ENCODE data around the gene SYT17.
"Not testable (repeated sequence)": the region's sequence is repeated elsewhere in the genome, so short reads cannot be mapped to it uniquely, and the experiment has no call there.

Gene SYT17

DNA sequence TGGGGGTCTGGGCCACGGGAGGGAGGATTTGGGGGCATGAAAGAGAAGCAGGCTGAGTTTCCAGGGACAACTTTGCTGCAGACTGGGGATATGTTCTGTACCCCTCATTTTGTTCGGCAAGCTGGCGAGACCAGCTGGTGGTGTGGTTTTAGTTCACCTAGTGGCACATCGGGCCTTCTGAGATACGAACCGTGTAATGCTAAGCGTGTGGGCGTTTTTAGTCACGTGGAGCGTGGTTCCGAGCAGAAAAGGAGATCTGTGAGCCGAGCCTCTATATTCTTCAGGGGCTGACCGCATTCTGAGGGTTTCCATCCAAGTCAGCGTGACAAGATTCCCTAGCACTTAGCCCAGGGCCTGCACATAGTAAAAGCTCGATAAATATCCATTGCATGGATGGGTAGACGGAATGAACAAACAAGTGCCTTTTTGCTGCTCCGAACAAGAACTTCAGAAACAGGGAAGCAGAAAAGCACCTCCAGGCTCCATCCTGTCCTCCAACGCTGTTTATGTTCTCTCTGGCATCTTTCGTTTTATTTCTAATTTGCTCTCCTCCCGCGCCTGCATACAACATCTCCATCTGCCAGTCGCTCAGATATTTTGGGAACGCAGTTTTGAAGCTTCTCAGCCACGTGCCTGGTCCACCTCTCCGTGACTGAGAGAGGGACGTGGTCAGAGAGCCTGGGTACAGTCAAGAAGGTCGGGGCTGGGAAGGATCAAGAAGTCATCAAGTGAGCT, 5.8 kb downstream of the SYT17 start:
- no peak for DNase-seq (ENCODE audit: low read depth)

DNA sequence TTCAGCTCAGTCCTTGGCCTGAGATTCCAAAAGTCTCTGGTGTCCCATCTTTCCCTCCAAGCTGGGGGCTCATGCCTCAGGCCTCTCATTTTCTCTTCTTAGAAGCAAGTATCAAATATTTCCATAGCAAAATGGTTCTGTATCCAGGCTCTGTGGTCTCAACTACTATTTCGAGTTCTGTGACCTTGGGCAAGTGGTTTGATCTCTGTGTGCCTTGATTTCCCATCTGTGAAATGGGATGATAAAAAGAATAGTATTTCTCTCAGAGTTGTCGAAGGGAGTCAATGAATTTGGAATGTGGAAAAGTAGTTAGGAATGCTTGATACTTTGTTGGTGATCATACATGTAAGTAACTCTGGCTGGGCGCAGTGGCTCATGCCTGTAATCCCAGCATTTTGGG, 6.4 kb downstream of the SYT17 start:
- DNase-seq (ENCODE audit: low read depth) = no peak

DNA sequence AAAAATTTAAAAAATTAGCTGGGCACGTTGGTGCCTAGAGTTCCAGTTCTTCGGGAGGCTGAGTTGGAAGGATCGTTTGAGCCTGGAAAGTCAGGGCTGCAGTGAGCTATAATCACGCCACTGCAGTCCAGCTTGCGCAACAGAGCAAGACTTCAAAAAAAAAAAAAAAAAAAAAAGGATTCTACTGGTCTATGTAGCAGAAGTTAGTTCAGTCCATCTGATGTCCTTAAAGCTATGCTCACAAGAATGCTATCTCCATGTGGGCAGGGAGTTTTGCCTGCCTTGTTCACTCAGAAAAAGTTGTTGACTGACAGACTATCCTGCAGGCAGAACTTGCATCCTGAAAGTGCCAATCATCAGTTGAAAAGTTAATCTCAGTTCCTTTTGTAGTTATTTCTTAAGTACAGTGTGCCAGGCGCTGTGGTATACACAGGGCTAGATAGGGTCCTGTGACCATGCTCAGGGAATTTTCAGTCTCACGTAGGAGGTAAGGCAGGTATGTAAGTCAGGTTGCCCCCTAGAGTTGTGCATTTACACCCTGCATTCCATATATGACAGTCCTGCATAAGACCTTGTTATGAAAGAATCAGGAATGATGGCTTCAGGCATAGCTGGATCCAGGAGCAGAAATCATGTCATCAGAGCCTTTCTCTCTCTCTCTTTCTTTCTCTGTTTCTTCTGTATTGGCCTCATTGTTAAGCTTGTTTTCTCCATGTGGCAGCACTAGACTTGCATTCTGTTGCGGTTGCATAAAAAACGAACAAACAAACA, 7.6 kb downstream of the SYT17 start:
- DNase-seq (ENCODE audit: low read depth) = no peak

DNA sequence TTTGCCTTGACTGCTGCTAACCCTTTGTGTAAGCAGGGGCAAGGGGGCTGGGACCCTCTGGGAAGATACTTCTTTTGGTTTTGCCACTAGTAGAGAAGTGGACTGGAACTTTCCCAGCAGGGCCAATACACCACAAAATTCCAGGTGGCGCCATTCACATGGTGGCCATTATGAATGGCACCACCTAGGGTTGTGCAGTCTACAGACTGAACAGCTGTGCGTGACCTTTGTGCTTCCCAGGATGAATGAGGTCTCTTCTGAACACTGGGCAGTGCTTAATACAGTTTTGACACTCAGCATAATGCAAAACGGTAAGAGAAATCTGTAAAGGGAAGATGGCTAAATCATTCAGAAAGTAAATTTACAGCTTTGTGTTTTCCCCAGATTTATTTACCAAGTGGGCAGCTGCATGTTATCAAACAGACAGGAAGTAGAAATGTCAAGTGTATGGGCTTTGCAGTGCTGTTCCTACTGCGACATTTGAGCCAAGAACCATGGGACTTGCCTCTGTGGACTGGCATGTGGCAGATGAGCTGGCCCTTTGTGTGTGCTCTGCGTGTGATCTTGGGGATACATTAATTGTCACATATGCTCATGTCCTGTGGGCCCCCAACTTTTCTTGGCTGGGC, 9.2 kb downstream of the SYT17 start:
- DNase-seq (ENCODE audit: low read depth) = no peak

DNA sequence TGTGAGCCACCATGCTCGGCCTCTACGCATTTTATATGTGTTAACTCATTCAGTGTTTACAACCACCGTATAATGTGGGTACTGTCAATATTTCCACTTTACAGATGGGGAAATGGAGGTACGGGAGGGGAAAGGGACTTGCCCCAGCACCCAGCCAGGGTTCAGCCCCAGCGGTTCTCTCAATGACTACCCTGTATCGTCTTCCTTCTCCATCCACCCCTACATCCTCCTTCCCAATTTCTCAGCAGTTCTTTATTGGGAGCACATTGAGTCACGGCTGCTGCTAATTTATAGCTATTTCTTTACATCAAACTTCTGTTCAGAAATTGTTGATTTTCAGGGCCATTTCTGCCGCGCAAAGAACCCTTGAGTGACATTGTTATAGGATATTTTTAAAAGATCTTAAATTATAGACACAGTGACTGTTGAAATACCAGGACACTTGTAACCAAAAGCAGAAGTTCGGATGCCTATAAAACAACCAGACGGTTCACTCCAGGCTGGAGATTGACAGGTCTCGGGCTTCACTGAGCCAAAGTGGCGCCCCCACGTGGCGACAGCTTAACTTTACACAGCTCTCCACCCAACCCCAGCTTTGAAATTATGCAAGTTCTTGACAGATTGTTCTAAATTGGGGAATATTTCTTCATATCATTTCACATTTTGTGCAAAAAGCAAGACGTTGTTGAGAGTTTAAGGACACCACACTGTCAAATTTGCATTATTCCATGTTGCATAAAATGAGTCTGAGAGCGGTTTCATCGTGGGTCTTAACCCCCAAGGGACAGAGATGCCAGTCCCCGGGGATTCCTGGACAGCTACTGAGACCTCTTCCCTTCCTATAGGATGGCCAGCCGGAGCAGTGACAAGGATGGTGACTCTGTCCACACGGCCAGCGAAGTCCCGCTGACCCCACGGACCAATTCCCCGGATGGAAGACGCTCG, 11.8 kb downstream of the SYT17 start:
- no peak for DNase-seq (ENCODE audit: low read depth)

DNA sequence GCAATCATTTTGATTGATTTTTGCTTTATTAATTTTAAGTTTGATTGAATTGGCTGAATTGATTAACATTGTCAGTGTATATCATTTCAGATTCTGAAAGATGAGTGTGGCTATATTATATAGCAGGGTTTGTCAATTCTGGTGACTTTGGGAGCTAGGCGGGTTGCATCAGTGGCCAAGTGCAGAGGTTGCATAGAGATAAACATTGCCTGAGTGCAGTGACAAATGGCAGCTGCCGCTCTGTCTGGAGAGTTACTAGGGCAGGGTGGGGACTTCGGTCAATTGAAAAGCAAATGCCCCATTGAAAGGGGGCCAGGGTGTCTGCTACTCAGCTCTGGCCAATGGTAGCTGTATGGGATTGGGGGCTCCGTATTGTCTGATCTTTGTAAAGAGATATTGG, 12.7 kb downstream of the SYT17 start:
- no peak for DNase-seq (ENCODE audit: low read depth)

DNA sequence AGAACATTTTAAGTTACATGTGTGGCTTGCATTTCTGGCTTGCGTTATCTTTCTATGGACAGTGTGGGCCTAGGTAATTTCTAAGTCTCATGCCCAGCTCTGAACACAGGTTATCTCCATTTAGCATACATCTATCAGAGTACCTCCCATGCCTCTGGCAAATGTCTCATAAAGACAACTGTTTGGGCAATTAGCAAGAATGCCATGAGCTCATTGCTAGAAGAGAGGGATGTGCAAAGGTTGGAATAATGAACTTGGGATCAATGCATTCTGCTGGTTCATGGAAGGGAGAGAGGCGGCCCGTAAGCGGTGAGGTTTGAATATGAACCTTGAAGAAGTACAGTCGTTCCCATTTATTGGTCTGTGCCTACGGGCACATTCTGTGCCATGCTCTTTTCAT, 14.4 kb downstream of the SYT17 start:
- DNase-seq (ENCODE audit: low read depth) = no peak

DNA sequence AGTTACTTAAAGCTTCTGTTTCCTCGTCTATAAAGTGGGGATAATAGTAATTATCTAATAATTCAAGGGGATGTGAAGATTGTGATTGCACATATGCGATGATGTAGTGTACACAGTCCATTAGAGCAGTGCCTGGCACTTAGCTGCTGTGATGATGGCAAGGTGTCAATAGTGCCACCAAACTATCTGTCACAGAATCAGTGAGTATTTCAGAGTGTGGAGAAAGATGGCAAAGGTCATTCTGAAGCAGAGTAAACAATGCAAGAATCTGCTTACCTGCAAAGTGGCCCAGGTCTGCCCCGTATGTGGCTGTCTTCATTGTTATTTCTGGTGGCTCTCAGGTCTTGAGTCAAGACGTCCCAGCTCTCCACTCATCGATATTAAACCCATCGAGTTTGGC, 15.1 kb downstream of the SYT17 start:
- no peak for DNase-seq (ENCODE audit: low read depth)

DNA sequence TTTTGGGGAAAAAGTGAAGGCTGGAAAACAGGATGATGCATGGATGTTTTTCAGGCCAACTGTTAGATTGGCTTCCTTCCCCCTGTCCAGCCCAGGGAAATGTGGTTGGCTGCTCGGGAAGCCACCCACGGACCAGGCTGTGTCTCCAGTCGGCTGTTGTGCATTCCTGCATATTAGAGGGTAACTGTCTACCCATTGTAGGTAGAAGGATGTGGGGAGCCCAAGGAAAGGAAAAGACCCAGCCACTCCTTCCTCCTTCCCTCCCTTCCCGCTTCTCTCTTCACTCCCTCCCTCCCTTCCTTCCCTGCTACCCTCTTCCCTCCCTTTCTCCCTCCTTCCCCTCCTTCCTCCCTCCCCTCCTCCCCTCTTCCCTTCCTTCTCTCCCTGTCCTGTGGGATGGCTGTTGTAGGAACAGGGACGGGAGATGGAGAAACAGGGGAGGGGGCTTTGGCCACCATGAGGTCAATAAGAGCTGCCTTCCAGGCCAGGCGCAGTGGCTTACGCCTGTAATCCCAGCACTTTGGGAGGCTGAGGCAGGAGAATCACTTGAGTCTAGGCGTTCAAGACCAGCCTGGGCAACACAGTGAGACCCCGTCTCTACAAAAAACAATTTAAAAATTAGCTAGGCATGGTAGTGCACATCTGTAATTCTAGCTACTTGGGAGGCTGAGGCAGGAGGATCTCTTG, 16.9 kb downstream of the SYT17 start:
- DNase-seq (ENCODE audit: low read depth) = no peak

DNA sequence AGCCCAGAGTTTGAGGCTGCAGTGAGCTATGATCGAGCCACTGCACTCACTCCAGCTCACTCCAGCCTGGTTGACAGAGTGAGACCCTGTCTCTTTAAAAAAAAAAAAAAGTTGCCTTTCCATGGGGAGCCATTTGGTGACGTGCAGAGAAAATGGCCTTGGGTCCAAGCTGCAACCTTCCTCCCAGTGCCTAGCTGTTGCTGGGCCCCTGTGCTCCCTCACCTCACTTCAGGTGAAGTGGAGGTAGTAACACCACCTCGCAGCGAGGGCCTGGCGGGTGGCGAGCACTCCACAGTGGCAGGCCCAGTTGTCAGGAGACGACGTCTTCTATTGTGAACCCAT, 17.4 kb downstream of the SYT17 start:
- DNase-seq (ENCODE audit: low read depth) = no peak

DNA sequence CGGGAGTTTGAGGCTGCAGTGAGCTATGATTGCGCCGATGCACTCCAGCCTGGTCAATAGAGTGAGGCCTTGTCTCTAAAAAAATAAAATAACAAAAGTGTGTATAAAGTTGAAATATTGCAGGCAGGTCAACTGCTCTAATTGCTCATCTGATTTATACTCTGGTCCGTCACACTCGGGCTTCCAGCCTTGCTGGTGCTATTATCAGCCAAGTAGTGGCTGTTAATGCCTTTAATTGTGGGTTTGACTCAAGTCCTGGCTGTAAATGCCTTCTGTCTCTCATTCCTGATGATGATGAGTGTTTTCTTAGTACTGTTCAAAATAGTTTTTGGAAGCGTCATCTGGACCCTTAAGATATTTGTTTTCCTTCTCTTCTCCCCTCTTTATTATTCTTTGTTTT, 18.4 kb downstream of the SYT17 start:
- no peak for DNase-seq (ENCODE audit: low read depth)

DNA sequence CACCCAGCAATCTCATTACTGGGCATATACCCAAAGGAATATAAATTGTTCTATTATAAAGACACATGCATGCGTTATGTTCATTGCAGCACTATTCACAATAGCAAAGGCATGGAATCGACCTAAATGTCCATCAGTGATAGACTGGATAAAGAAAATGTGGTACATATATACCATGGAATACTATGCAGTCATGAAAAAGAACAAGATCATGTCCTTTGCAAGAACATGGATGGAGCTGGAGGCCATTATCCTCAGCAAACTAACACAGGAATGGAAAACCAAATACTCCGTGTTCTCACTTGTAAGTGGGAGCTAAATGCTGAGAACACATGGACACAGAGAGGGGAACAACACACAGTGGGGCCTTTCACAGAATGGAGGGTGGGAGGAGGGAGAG, 19.9 kb downstream of the SYT17 start:
- DNase-seq (ENCODE audit: low read depth) = not testable (repeated sequence)

DNA sequence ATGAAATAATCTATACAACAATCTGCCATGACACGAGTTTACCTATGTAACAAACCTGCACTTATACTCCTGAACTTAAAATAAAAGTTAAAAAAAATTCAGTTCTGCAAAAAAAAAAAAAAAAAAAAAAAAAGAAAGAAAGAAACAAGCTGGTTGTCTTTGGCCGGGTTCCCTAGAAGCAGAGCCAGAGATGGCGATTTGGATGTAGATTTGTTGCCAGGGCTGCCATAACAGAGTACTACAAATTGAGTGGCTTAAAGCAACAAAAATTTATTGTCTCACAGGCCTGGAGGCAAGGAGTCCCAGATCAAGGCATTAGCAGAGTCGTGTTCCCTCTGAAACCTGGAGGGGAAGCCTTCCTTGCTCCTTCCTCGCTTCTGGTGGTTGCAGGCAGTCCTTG, 20.4 kb downstream of the SYT17 start:
- no peak for DNase-seq (ENCODE audit: low read depth)

DNA sequence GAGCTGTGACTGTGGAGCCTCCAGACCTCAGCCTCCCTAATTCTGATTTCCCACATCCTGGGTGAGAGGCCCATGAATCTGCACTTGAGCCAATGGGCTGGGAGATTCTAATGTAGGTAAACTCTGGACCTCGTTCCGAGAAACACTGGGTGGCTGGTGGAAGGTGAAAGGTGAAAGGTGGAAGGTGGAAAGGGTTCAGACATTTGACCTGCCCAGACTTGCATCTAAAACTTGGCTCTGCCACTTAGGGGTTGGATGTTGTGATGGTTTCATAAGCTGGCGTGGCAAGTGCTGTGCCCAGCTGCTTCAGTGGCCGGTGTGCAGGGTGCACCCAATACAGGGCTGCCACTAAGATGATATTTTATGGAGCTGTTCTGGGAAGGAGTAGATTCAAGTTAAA, 24.8 kb downstream of the SYT17 start:
- DNase-seq (ENCODE audit: low read depth) = no peak

DNA sequence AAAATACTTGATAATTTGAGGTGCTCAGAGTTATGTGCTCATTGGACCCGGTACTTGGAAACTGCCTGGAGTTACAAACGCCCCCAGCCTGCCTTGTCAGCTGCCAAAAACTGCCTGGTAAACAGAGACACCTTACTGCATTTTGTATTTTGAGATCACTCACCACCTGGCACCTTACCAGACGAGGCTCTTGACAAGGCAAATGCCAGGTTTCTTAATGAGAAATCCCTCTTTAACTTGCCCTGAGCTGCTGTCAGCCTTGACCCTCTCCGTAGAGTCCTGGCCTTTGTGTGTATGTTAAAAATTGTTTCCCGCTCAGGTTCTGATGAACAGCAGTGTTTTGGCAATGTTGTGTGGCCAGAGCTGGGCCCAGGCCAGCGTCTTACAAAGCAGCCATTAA, 28.8 kb downstream of the SYT17 start:
- DNase-seq (ENCODE audit: low read depth) = no peak

DNA sequence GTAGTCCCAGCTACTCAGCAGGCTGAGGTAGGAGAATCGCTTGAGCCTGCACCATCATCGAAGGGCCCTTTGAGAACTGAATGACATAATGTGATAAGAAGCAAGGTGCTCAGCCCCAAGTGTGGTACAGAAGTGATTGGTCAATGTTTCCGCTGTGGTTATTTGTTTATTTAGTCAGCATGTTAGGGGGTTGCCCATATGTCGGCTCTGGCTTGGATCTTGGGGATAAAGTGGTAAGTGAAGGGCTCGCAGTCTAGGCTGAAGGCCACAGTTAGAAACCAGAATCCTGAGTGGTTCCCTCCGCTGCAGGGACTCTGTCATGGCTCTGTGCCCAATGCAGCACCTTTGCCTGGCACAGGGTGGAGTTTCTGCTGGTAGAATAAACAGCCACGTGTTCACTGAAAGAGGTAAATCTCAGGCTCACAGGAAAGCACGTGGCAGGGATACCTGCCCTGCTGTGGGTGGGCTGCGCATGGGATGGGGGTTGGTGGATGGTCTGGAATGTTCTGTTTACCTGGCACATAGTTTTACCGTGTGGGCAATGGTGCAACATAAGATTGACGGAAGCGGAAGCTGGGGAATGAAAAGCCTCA, 35.4 kb downstream of the SYT17 start:
- DNase-seq (ENCODE audit: low read depth) = no peak

DNA sequence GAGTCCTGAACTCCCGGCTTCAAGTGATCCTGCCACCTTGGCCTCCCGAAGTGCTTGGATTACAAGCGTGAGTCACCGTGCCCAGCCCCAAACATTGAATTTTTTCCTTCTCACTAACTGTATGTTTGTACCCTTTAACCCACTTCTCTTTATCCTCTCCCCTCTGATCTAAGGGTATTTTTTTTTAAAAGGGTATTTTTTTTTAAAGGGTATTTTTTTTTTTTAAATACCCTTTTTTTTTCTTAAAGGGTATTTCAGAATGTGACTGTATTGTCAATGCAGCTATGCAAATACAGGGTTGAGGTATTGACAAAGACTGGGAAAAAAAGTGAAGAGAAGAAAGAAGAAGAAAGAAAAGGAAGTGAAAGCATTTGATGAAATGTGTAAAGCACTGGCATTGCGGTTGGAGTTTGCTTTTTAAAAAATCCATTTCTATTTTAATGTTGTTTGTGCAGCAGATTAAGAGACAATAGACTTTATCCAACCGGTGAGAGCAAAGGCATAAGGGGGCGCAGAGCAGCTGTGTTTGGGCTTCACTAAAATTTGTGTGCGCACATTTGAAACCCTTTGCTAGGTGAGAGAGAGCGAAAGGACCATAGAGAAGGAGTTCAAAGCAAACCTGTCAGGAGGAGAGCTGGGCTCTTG, 42.4 kb downstream of the SYT17 start:
- no peak for DNase-seq (ENCODE audit: low read depth)

DNA sequence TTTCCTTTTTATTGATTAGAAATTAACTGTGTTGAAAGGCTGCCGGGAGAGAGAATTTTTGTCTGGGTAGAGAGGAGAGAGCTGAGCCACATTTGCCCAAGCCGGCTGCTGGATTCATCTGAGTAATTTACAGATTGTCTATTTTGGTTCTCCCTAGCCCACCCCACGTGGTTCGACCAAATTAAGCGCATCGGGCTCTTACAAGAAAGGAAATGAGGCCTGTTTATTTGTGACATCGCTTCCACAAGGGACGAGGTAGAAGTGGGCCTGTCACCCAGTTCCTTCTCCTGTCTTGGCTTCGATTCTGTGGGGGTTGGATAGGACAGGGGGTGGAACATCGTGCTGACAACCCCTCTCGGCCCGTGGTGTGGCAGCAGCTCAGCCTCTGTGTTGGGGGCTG, 42.9 kb downstream of the SYT17 start:
- DNase-seq (ENCODE audit: low read depth) = no peak

DNA sequence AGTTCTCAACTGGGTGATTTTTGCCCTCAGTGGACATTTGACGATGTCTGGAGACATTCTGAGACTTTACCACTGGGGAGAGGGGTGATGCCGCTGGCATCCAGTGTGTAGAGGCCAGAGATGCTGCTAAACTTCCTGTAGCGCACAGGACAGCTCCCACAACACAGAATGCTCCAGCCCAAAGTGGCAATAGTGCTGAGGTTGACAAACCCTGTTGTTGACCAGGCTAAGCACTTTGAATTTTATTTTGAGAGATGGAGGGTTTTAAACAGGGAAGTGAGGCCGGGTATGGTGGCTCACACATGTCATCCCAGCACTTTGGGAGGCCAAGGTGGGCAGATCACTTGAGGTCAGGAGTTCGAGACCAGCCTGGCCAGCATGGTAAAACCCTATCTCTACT, 44.0 kb downstream of the SYT17 start:
- no peak for DNase-seq (ENCODE audit: low read depth)

DNA sequence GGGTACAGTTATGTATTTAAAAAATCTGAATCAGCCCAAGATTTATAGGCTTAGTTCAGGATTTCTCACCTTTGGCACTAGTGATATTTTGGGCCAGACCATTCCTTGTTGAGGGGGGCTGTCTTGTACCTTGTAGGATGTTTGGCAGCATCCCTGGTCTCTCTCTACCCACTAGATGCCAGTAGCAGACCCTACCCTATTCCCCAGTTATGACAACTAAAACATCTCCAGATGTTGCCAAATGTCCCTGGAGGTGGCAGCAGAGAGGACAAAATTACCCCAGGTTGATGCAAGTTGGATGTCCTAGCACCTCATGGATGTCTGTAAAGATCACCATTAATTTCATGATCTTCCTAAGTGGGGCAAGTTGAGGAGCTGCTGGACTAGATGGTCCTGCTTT, 45.8 kb downstream of the SYT17 start:
- no peak for DNase-seq (ENCODE audit: low read depth)

DNA sequence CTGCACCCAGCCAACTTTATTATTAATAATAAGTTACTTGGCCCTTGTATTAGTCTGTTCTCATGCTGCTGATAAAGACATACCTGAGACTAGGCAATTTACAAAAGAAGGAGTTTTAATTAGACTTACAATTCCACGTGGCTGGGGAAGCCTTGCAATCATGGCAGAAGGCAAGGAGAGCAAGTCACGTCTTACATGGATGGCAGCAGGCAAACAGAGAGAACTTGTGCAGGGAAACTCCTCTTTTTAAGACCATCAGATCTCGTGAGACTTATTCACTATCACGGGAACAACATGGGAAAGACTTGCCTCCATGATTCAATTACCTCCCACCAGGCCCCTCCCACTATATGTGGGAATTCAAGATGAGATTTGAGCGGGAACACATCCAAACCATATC, 47.7 kb downstream of the SYT17 start:
- DNase-seq (ENCODE audit: low read depth) = no peak
